Measurements from ENCODE around the gene TMEM163.

Gene TMEM163

GRCh38 chr2:134722728-134723127 lies 3.9 kb upstream of the TMEM163 start:
- no peak for DNase-seq

GRCh38 chr2:134721596-134721995 lies 2.8 kb upstream of the TMEM163 start:
- DNase-seq = no peak

GRCh38 chr2:134718023-134718816 lies 580 bp downstream of the TMEM163 start:
- no peak for DNase-seq

GRCh38 chr2:134717286-134718022 lies 1.3 kb downstream of the TMEM163 start:
- DNase-seq = no peak

GRCh38 chr2:134716721-134717243 lies 2.0 kb downstream of the TMEM163 start:
- DNase-seq = no peak

- no peak for DNase-seq
These were observed 2.7 kb downstream of the TMEM163 start for GRCh38 chr2:134715932-134716643.

GRCh38 chr2:134714228-134714627 lies 4.6 kb downstream of the TMEM163 start:
- DNase-seq = no peak

GRCh38 chr2:134713606-134714005 lies 5.2 kb downstream of the TMEM163 start:
- DNase-seq = no peak

GRCh38 chr2:134713176-134713575 lies 5.6 kb downstream of the TMEM163 start:
- no peak for DNase-seq

- no peak for DNase-seq
These were observed 6.1 kb downstream of the TMEM163 start for GRCh38 chr2:134712736-134713135.

- DNase-seq = no peak
These were observed 6.5 kb downstream of the TMEM163 start for GRCh38 chr2:134712299-134712698.

- DNase-seq = no peak
These were observed 7.1 kb downstream of the TMEM163 start for GRCh38 chr2:134711692-134712091.

- DNase-seq = no peak
These were observed 11.5 kb downstream of the TMEM163 start for GRCh38 chr2:134707330-134707676.

GRCh38 chr2:134706587-134707329 lies 12.0 kb downstream of the TMEM163 start:
- no peak for DNase-seq

- no peak for DNase-seq
These were observed 12.8 kb downstream of the TMEM163 start for GRCh38 chr2:134705861-134706586.

GRCh38 chr2:134704173-134704572 lies 14.6 kb downstream of the TMEM163 start:
- DNase-seq = no peak

GRCh38 chr2:134703426-134703825 lies 15.4 kb downstream of the TMEM163 start:
- no peak for DNase-seq

- no peak for DNase-seq
These were observed 18.1 kb downstream of the TMEM163 start for GRCh38 chr2:134700730-134701129.

- DNase-seq = no peak
These were observed 24.4 kb downstream of the TMEM163 start for GRCh38 chr2:134694411-134694810.

- no peak for DNase-seq
These were observed 25.2 kb downstream of the TMEM163 start for GRCh38 chr2:134693359-134694330.

GRCh38 chr2:134692499-134692898 lies 26.3 kb downstream of the TMEM163 start:
- DNase-seq = no peak

Data from left hindlimb (tissue), 1 donor.